Gastrocnemius medialis (tissue), 4 donors: ENCODE results near the gene SCN2A. TPM values are rescaled to one million over a fixed set of nuclear protein-coding genes. Genes with fewer than 3 reads are reported as not detected.
"Not testable (repeated sequence)": the region's sequence is repeated elsewhere in the genome, so short reads cannot be mapped to it uniquely, and the experiment has no call there.

Source experiments
- ATAC-seq, 2 donors: fragments of 150-250 bp; one replicate each; pipeline ENCODE4 v1.9.1; 2016
- DNase-seq, 2 donors: peaks; one replicate each; pipeline ENCODE4 v3.0.0-alpha.2; 2019
- H3K27ac ChIP-seq, 4 donors: fragments of 200-600 bp; sonication (generic); 1 replicate in 1 of 4; 2 replicates in 3 of 4; pipeline ENCODE4 v1.5.1; 2016 to 2018; ENCODE audit warnings: mild to moderate bottlenecking in 2 of 4, moderate library complexity in 1 of 4
- H3K27me3 ChIP-seq, 3 donors: fragments of 200-600 bp; sonication (generic) in 2 of 3; 1 replicate in 1 of 3; 2 replicates in 2 of 3; pipeline versions ENCODE4 v1.5.1 to v1.6.0; 2016 to 2019; ENCODE audit warnings: mild to moderate bottlenecking in 1 of 3, moderate library complexity in 1 of 3
- H3K36me3 ChIP-seq, 2 donors: fragments of 200-600 bp; sonication (generic) in 1 of 2; one replicate each; pipeline ENCODE4 v1.5.1; 2017 to 2018
- H3K4me1 ChIP-seq, 2 donors: fragments of 200-600 bp; sonication (generic) in 1 of 2; one replicate each; pipeline ENCODE4 v1.5.1; 2016 to 2017; ENCODE audit warnings: mild to moderate bottlenecking in 2 of 2
- H3K4me3 ChIP-seq, 4 donors: fragments of 200-600 bp; sonication (generic) in 3 of 4; 1 replicate in 1 of 4; 2 replicates in 3 of 4; pipeline ENCODE4 v1.5.1; 2016 to 2019; ENCODE audit warnings: mild to moderate bottlenecking in 2 of 4
- H3K9me3 ChIP-seq, 3 donors: fragments of 200-600 bp; sonication (generic) in 2 of 3; 1 replicate in 1 of 3; 2 replicates in 2 of 3; pipeline ENCODE4 v1.5.1; 2016 to 2019
- POLR2A ChIP-seq, 2 donors: fragments of 450-650 bp; IDR thresholded peaks; one replicate each; pipeline ENCODE4 v1.6.1; 2017; ENCODE audit warnings: antibody characterized with exemption in 2 of 2, mild to moderate bottlenecking in 2 of 2, moderate library complexity in 2 of 2
- in situ Hi-C, 4 donors: fragments of 200-750 bp; cut with MboI; loops; one replicate each; pipeline versions ENCODE4 v1.15.0 to v1.8.0; 2017; ENCODE audit warnings: low sequenced_read_pairs in 4 of 4
- intact Hi-C: fragments of 100-400 bp; cut with DNase I; formaldehyde crosslinking; loops from one replicate; pipeline ENCODE4 v1.15.1; 2023; ENCODE audit warnings: low total_unique reads
- total RNA-seq, 4 donors: library from RNA; depleted of rRNA; stranded (reverse); fragments of >200 nt; gene quantifications; one replicate each; pipeline versions ENCODE4 v1.1.0 to v1.2.3, GENCODE V29; 2016
- TF ChIP-seq, protein P1 (sequence below), 5 experiments: fragments of 450-650 bp in 3 of 5; fragments of 200-600 bp in 2 of 5; sonication (generic) in 2 of 5; IDR thresholded peaks in 4 of 5; conservative IDR thresholded peaks in 1 of 5; 1 replicate in 4 of 5; 2 replicates in 1 of 5; pipeline ENCODE4 v1.5.1; 2016 to 2019; ENCODE audit warnings: antibody characterized with exemption in 5 of 5, mild to moderate bottlenecking in 3 of 5, moderate library complexity in 3 of 5

SCN2A gene
- total RNA-seq, 4 donors from 2014 or later = not detected

DNA sequence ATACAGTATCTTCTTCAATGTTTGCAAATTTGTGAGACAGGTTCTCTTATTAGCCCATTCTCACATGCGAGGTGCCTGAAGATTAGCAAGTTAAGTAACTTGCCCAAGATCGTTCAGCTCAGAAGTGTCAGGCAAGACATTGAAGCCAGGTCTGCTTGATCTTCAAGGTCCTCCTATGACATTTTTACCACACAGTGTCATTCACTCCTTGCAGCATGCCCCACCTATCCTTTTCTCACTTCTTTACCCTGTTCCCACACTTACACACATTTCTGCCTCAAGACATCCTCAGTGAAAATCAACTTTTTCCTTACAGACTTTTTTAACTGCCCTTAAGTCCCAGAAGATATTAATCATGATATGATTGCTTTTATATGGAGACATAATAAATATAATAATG, 73.8 kb downstream of the SCN2A start:
- H3K9me3 ChIP-seq = no peaks in the 10 kb centered on the region
- intact Hi-C loops = no loop called here
- no peak for TF ChIP-seq POLR2A (IDR thresholded peaks at IDR 0.05)
- TF ChIP-seq, protein P1, sequence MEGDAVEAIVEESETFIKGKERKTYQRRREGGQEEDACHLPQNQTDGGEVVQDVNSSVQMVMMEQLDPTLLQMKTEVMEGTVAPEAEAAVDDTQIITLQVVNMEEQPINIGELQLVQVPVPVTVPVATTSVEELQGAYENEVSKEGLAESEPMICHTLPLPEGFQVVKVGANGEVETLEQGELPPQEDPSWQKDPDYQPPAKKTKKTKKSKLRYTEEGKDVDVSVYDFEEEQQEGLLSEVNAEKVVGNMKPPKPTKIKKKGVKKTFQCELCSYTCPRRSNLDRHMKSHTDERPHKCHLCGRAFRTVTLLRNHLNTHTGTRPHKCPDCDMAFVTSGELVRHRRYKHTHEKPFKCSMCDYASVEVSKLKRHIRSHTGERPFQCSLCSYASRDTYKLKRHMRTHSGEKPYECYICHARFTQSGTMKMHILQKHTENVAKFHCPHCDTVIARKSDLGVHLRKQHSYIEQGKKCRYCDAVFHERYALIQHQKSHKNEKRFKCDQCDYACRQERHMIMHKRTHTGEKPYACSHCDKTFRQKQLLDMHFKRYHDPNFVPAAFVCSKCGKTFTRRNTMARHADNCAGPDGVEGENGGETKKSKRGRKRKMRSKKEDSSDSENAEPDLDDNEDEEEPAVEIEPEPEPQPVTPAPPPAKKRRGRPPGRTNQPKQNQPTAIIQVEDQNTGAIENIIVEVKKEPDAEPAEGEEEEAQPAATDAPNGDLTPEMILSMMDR (IDR thresholded peaks at IDR 0.05 in 4 of 5, conservative IDR thresholded peaks at IDR 0.05 in 1 of 5) = no peak
- DNase-seq = no peak
- no peak overlapping the region for H3K4me3 ChIP-seq
- no peak overlapping the region for H3K27ac ChIP-seq
- no peak for ATAC-seq
- no peaks in the 10 kb centered on the region for H3K4me1 ChIP-seq
- no peaks in the 10 kb centered on the region for H3K27me3 ChIP-seq
- in situ Hi-C loops = no loop called here
- H3K36me3 ChIP-seq = no peaks in the 10 kb centered on the region

GRCh38 chr2:165313509-165313908, 74.3 kb downstream of the SCN2A start:
- ATAC-seq (no peak), DNase-seq (no peak)
- in situ Hi-C loops = no loop called here
- intact Hi-C loops = no loop called here
- H3K9me3 ChIP-seq = no peaks in the 10 kb centered on the region
- no peaks in the 10 kb centered on the region for H3K36me3 ChIP-seq
- no peaks in the 10 kb centered on the region for H3K4me1 ChIP-seq
- no peak overlapping the region for H3K4me3 ChIP-seq
- TF ChIP-seq, protein P1 (IDR thresholded peaks at IDR 0.05 in 4 of 5, conservative IDR thresholded peaks at IDR 0.05 in 1 of 5) = no peak
- TF ChIP-seq POLR2A (IDR thresholded peaks at IDR 0.05) = no peak
- H3K27me3 ChIP-seq = no peaks in the 10 kb centered on the region
- no peak overlapping the region for H3K27ac ChIP-seq

- no peak overlapping the region for H3K27ac ChIP-seq
- no peaks in the 10 kb centered on the region for H3K4me1 ChIP-seq
- no peaks in the 10 kb centered on the region for H3K9me3 ChIP-seq
- intact Hi-C loops (no loop called here), in situ Hi-C loops (no loop called here)
- no peaks in the 10 kb centered on the region for H3K27me3 ChIP-seq
- DNase-seq = no peak
- no peak for TF ChIP-seq POLR2A (IDR thresholded peaks at IDR 0.05)
- TF ChIP-seq, protein P1 (IDR thresholded peaks at IDR 0.05 in 4 of 5, conservative IDR thresholded peaks at IDR 0.05 in 1 of 5) = no peak
- H3K36me3 ChIP-seq = no peaks in the 10 kb centered on the region
- ATAC-seq = no peak
- H3K4me3 ChIP-seq = no peak overlapping the region
Observed at GRCh38 chr2:165328272-165328671, 89.1 kb downstream of the SCN2A start.

GRCh38 chr2:165344276-165344675, 105.1 kb downstream of the SCN2A start:
- H3K27me3 ChIP-seq, H3K27ac ChIP-seq, H3K36me3 ChIP-seq, DNase-seq, H3K4me3 ChIP-seq, ATAC-seq, intact Hi-C loops, H3K9me3 ChIP-seq, H3K4me1 ChIP-seq, in situ Hi-C loops: not testable (repeated sequence)

- DNase-seq (no peak), ATAC-seq (no peak)
- Histone ChIP-seq H3K4me3 (no peak overlapping the region), H3K36me3 (no peaks in the 10 kb centered on the region), H3K27me3 (no peaks in the 10 kb centered on the region), H3K4me1 (no peaks in the 10 kb centered on the region), H3K27ac (no peak overlapping the region), H3K9me3 (no peaks in the 10 kb centered on the region)
- intact Hi-C loops (no loop called here), in situ Hi-C loops (no loop called here)
- TF ChIP-seq POLR2A (IDR thresholded peaks at IDR 0.05) = no peak
- TF ChIP-seq, protein P1 (IDR thresholded peaks at IDR 0.05 in 4 of 5, conservative IDR thresholded peaks at IDR 0.05 in 1 of 5) = no peak
Observed at GRCh38 chr2:165348441-165348840, 109.2 kb downstream of the SCN2A start.
